Measurements from ENCODE around the gene METRN. TPM values are rescaled to one million over a fixed set of nuclear protein-coding genes. Genes with fewer than 3 reads are reported as not detected.

The METRN gene
- total RNA-seq, 2 donors from 2014 or later, result 36.6 to 71.9 TPM

DNA sequence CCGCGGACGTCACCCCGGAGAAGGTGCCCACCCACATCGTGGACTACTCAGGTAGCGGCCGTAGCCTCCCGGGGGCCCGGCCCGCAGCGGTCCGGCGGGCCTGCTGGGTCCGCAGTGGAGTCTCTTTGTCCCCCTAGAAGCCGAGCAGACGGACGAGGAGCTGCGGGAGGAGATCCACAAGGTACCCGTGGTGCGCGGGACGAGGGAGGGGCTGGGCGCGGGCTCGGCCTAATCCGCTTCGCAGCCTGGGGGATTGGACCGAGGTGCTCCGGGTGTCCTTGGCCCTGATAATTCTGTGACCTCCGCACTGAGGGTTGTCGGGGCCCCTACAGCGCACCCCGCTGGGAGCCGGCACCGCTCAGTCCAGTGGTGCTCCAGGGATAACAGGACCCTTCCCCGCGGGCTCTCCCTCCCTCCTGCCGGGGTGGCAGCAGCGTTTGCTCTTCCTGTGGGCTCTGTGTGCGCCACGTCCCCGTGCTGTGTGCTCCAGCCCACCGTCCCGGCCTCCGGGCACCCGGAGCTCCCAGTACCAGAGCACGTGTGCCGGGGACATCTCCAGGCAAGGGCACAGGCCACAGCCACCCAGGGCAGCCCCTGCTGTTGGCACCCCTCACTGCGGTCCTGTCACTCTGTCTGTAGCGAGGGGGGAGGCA lies 46.3 kb upstream of the METRN start:
- ATAC-seq (no peak), DNase-seq (no peak)
- peaks cover 0 to 21% of the 10 kb centered on the region in 2 donors for H3K36me3 ChIP-seq (replicated peaks in 1 of 2; ENCODE audit: insufficient read depth in 1 of 2, low read depth in 2 of 2)
- H3K4me1 ChIP-seq, result peaks cover 23% of the 10 kb centered on the region
- H3K27ac ChIP-seq, result peak overlapping the region; percentile 42 to 80 (median 66)
- no peaks in the 10 kb centered on the region for H3K9me3 ChIP-seq
- H3K27me3 ChIP-seq, result no peaks in the 10 kb centered on the region
- H3K4me3 ChIP-seq, result peak overlapping the region; percentile 70 to 73
- TF ChIP-seq POLR2A (IDR thresholded peaks at IDR 0.05), result no peak
- TF ChIP-seq CTCF (IDR thresholded peaks at IDR 0.05), result no peak
- intact Hi-C loops (cut with DNase I), result no loop called here
- WGBS, 2 donors, result 5% methylated on average over 48 of the region's 50 CpGs; no CpG with 5 or more reads in 1 of the 2 donors

DNA sequence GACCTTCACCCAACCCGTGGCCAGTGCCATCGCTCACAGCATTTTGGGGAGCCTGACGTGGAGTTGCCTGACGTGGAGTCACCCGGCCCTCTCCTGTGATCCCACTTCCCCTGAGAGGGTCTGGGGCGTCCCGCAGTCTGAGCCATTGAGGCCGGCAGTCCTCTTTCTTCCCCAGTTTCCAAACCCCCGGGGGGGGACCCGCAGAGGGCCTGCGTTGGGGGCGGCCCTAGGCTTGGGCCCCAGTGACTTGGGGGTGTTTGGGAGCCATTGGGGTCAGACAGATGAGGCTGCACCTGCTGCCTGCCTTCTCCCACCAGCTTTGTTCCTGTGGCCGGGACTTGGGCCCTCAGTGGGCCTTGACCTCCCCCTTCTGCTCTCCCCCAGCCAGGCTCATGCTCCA lies 45.3 kb upstream of the METRN start:
- Histone ChIP-seq H3K4me1 (peaks cover 29% of the 10 kb centered on the region), H3K36me3 (replicated peaks in 1 of 2; ENCODE audit: insufficient read depth in 1 of 2, low read depth in 2 of 2) (peaks cover 0 to 21% of the 10 kb centered on the region in 2 donors), H3K4me3 (no peak overlapping the region), H3K27ac (no peak overlapping the region), H3K27me3 (no peaks in the 10 kb centered on the region), H3K9me3 (no peaks in the 10 kb centered on the region)
- intact Hi-C loops (cut with DNase I), result no loop called here
- no peak for DNase-seq
- TF ChIP-seq CTCF (IDR thresholded peaks at IDR 0.05), result no peak
- no peak for TF ChIP-seq POLR2A (IDR thresholded peaks at IDR 0.05)
- WGBS, 2 donors, result 86 to 91% methylated on average over 5 to 13 of the region's 13 CpGs
- ATAC-seq, result no peak

DNA sequence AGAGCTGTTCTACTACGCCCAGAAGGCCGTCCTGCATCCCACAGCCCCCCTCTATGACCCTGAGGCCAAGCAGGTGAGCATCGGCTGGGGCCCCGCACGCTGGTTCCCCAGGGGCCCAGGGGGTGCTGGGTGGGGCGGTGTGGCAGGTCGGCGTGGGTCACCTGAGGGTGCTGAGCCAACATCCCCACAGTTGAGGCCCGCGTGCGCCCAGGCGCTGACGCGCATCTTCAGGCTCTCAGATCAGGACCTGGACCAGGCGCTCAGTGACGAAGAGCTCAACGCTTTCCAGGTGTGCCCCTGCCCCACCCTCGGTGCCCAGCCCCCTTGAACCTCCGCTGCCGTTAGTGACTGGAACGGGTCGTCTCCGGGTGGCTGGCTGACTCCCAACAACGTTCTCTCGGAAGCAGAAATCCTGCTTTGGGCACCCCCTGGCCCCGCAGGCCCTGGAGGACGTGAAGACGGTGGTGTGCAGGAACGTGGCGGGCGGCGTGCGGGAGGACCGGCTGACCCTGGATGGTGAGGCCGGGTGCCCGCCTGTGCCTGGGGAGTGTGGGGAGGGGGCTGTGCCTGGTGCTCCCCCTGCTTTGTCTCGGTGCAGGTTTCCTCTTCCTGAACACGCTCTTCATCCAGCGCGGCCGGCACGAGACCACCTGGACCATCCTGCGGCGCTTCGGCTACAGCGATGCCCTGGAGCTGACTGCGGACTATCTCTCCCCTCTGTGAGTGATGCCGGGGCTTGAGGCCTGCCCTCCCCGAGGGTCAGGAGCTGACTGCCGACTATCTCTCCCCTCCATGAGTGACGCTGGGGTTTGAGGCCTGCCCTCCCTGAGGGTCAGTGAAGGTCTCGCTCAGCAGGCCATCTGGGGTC lies 44.2 kb upstream of the METRN start:
- DNase-seq (no peak), ATAC-seq (no peak)
- Histone ChIP-seq H3K36me3 (replicated peaks in 1 of 2; ENCODE audit: insufficient read depth in 1 of 2, low read depth in 2 of 2) (peaks cover 0 to 21% of the 10 kb centered on the region in 2 donors), H3K4me3 (no peak overlapping the region), H3K27ac (no peak overlapping the region), H3K27me3 (no peaks in the 10 kb centered on the region), H3K4me1 (peaks cover 40% of the 10 kb centered on the region), H3K9me3 (no peaks in the 10 kb centered on the region)
- WGBS, 2 donors, result 94% methylated on average over 33 to 51 of the region's 52 CpGs
- intact Hi-C loops (cut with DNase I), result no loop called here
- no peak for TF ChIP-seq POLR2A (IDR thresholded peaks at IDR 0.05)

DNA sequence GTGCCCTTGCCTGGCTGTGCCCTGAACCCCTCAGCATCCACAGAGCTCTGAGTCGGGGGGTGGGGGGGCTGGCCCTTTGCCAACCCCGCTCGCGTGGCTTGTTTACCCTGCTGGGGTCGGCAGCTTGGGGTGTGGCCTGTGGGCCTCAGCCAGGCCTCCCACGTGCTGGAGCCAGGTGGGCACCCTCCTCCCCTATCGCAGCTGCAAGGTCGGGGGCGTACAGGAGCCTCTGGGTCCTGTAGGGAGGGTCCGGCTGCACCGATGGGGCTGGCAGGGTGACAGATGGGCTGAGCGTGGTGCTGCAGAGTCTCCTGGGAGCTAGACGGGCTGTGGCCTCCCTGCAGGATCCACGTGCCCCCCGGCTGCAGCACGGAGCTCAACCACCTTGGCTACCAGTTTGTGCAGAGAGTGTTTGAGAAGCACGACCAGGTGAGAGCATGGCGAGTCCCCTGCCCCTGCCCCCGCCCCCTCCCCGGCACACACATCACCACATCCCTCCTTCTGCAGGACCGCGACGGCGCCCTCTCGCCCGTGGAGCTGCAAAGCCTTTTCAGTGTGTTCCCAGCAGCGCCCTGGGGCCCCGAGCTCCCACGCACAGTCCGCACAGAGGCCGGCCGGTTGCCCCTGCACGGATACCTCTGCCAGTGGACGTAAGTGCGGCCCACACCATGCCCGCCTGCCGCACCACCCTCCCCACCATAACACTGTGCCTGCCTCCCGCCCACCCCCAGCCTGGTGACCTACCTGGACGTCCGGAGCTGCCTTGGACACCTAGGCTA lies 43.4 kb upstream of the METRN start:
- peaks cover 45% of the 10 kb centered on the region for H3K4me1 ChIP-seq
- no peak overlapping the region for H3K27ac ChIP-seq
- no peak overlapping the region for H3K4me3 ChIP-seq
- intact Hi-C loops (cut with DNase I), result no loop called here
- no peak for TF ChIP-seq POLR2A (IDR thresholded peaks at IDR 0.05)
- TF ChIP-seq CTCF (IDR thresholded peaks at IDR 0.05), result no peak
- 84 to 90% methylated on average over 18 to 40 of the region's 40 CpGs for WGBS, 2 donors
- no peaks in the 10 kb centered on the region for H3K9me3 ChIP-seq
- ATAC-seq (no peak), DNase-seq (no peak)
- H3K27me3 ChIP-seq, result no peaks in the 10 kb centered on the region
- peaks cover 0 to 21% of the 10 kb centered on the region in 2 donors for H3K36me3 ChIP-seq (replicated peaks in 1 of 2; ENCODE audit: insufficient read depth in 1 of 2, low read depth in 2 of 2)

DNA sequence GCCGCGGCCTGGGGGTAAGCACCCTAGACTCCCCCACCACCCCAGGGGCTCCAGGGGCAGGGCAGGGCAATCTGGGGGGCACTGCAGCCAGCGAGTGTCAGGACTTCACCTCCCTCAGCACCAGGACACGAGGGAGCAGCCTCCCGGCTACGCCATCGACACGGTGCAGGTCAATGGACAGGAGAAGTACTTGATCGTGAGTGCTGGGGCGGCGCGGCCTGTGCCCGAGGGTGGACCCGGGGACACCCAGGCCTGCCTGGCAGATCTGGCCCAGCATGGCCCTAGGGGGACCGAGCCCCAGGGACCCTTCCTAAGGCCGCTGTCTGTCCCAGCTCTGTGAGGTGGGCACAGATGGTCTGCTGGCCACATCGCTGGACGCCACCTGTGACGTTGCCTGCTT lies 42.5 kb upstream of the METRN start:
- 92 to 94% methylated on average over 6 to 11 of the region's 19 CpGs for WGBS, 2 donors
- Histone ChIP-seq H3K27ac (no peak overlapping the region), H3K36me3 (replicated peaks in 1 of 2; ENCODE audit: insufficient read depth in 1 of 2, low read depth in 2 of 2) (peaks cover 0 to 21% of the 10 kb centered on the region in 2 donors), H3K4me3 (no peak overlapping the region), H3K9me3 (no peaks in the 10 kb centered on the region), H3K4me1 (peaks cover 42% of the 10 kb centered on the region), H3K27me3 (no peaks in the 10 kb centered on the region)
- ATAC-seq, result no peak
- TF ChIP-seq POLR2A (IDR thresholded peaks at IDR 0.05), result no peak
- TF ChIP-seq CTCF (IDR thresholded peaks at IDR 0.05), result no peak
- intact Hi-C loops (cut with DNase I), result no loop called here
- no peak for DNase-seq

All from body of pancreas (tissue), 4 donors.